Stomach (tissue), 9 donors: ENCODE data around the gene KIAA0513. TPM values are rescaled to one million over a fixed set of nuclear protein-coding genes. Genes with fewer than 3 reads are reported as not detected.

ENCODE experiments used
- DNase-seq, 2 donors: peaks; one replicate each; pipeline versions ENCODE4 v3.0.0 to v3.0.0-alpha.2; 2013 to 2019
- H3K27ac ChIP-seq, 5 donors: fragments of 200-600 bp in 4 of 5; sonication (generic) in 4 of 5; one replicate each; pipeline ENCODE4 v1.5.1; 2013 to 2019; ENCODE audit warnings: mild to moderate bottlenecking in 1 of 5, moderate library complexity in 1 of 5
- H3K27me3 ChIP-seq, 3 donors: fragments of 200-600 bp; sonication (generic); one replicate each; pipeline ENCODE4 v1.5.1; 2017 to 2019; ENCODE audit warnings: mixed run types in 1 of 3
- H3K36me3 ChIP-seq, 4 donors: fragments of 200-600 bp; sonication (generic); 1 replicate in 3 of 4; 2 replicates in 1 of 4; pipeline ENCODE4 v1.5.1; 2016 to 2019
- H3K4me1 ChIP-seq, 4 donors: fragments of 200-600 bp; sonication (generic); one replicate each; pipeline ENCODE4 v1.5.1; 2016 to 2019
- H3K4me3 ChIP-seq, 4 donors: fragments of 200-600 bp; sonication (generic) in 3 of 4; one replicate each; pipeline ENCODE4 v1.5.1; 2016 to 2019; ENCODE audit warnings: mild to moderate bottlenecking in 1 of 4
- H3K9me3 ChIP-seq, 4 donors: fragments of 200-600 bp; sonication (generic); one replicate each; pipeline ENCODE4 v1.5.1; 2016 to 2019
- EP300 ChIP-seq: sonication (generic); formaldehyde crosslinking; IDR thresholded peaks from one replicate; pipeline ENCODE4 v1.6.1; 2017; ENCODE audit warnings: antibody characterized with exemption
- POLR2A ChIP-seq, 4 donors: fragments of 450-650 bp; IDR thresholded peaks; one replicate each; pipeline ENCODE4 v1.6.1; 2016; ENCODE audit warnings: antibody characterized with exemption in 4 of 4, control low read depth in 2 of 4, mild to moderate bottlenecking in 1 of 4, moderate library complexity in 1 of 4
- POLR2AphosphoS5 ChIP-seq, 3 donors: sonication (generic); formaldehyde crosslinking; IDR thresholded peaks; one replicate each; pipeline ENCODE4 v1.6.1; 2016; ENCODE audit warnings: antibody characterized with exemption in 3 of 3
- WGBS, 5 donors: extraction: QIAGEN DNeasy Blood & Tissue Kit in 3 of 5; methylation state at CpG; one replicate each; pipeline versions ENCODE4 v1.1.5 to v1.1.7; 2013 to 2018; 5-methylcytosine and 5-hydroxymethylcytosine counted together
- intact Hi-C: fragments of 100-400 bp; cut with DNase I; formaldehyde crosslinking; loops from one replicate; pipeline ENCODE4 v1.15.1; 2023; ENCODE audit warnings: low total_unique reads
- polyA plus RNA-seq, 3 donors: library from polyadenylated mRNA; stranded (reverse); fragments of 200-250 nt; gene quantifications; one replicate each; pipeline ENCODE4 v1.2.3, GENCODE V29; 2013
- total RNA-seq, 5 donors: library from RNA; depleted of rRNA; stranded (reverse); fragments of >200 nt; gene quantifications; one replicate each; pipeline versions ENCODE4 v1.1.0 to v1.2.3, GENCODE V29; 2014 to 2016
- TF ChIP-seq, protein P1 (sequence below), 7 experiments: fragments of 450-650 bp in 4 of 7; fragments of 200-600 bp in 3 of 7; sonication (generic) in 3 of 7; IDR thresholded peaks; one replicate each; pipeline ENCODE4 v1.5.1; 2016 to 2019; ENCODE audit warnings: antibody characterized with exemption in 7 of 7, control low read depth in 2 of 7, mild to moderate bottlenecking in 1 of 7
- donor health status: healthy with polysubstance abuse.
- donor health status: Bipolar disorder and iron deficiency.
- donor health status: healthy.

The KIAA0513 gene
- total and polyA plus RNA-seq, 8 donors = 3.6 to 40.6 (median 14.9) TPM

DNA sequence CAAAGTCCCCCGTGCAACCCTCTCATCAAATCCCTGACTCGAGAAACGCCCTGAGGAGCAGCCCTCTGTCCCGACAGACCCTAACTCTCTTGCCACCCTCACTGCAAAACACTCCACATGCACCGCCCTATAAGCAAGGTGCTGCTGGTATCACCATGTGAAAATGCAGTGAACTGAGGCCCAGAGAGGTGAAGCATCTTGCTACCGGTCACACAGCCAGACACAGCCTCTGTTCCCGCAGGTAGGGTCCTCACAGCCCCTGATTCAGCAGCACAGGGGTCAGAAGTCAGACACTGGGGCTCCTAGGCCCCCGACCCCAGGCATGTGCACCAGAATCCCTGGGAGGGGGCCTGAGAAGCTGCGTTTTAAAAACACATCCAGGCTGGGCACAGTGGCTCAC, 83.6 kb downstream of the KIAA0513 start:
- Histone ChIP-seq H3K9me3 (no peaks in the 10 kb centered on the region), H3K27ac (no peak overlapping the region), H3K27me3 (no peaks in the 10 kb centered on the region), H3K4me3 (no peak overlapping the region), H3K4me1 (peaks cover 0 to 14% (median 5%) of the 10 kb centered on the region in 4 donors), H3K36me3 (no peaks in the 10 kb centered on the region)
- WGBS, 5 donors = 78 to 94% (median 90%) methylated on average over 6 to 9 of the region's 9 CpGs
- TF ChIP-seq, protein P1, sequence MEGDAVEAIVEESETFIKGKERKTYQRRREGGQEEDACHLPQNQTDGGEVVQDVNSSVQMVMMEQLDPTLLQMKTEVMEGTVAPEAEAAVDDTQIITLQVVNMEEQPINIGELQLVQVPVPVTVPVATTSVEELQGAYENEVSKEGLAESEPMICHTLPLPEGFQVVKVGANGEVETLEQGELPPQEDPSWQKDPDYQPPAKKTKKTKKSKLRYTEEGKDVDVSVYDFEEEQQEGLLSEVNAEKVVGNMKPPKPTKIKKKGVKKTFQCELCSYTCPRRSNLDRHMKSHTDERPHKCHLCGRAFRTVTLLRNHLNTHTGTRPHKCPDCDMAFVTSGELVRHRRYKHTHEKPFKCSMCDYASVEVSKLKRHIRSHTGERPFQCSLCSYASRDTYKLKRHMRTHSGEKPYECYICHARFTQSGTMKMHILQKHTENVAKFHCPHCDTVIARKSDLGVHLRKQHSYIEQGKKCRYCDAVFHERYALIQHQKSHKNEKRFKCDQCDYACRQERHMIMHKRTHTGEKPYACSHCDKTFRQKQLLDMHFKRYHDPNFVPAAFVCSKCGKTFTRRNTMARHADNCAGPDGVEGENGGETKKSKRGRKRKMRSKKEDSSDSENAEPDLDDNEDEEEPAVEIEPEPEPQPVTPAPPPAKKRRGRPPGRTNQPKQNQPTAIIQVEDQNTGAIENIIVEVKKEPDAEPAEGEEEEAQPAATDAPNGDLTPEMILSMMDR (IDR thresholded peaks at IDR 0.05) = no peak
- TF ChIP-seq POLR2A (IDR thresholded peaks at IDR 0.05) = no peak
- no peak for TF ChIP-seq POLR2AphosphoS5 (IDR thresholded peaks at IDR 0.05)
- TF ChIP-seq EP300 = no peak
- DNase-seq = no peak
- intact Hi-C loops = loop anchor here (10.0 kb wide), 2 partner anchors 84 to 134 kb away; no protein-coding TSS in a partner anchor

GRCh38 chr16:85112364-85112763, 84.8 kb downstream of the KIAA0513 start, which contains the start of gene CIBAR2:
CIBAR2 (minus strand) TSS chr16:85112472; CDS start chr16:85112352, 120 bp downstream.
- H3K27ac ChIP-seq = no peak within 1 kb of the TSS
- no peaks in the 10 kb centered on the region for H3K9me3 ChIP-seq
- TF ChIP-seq EP300 (no peak), POLR2AphosphoS5 (IDR thresholded peaks at IDR 0.05) (no peak), POLR2A (IDR thresholded peaks at IDR 0.05) (no peak)
- TF ChIP-seq, protein P1 (IDR thresholded peaks at IDR 0.05) = no peak
- H3K36me3 ChIP-seq = no peaks in the 10 kb centered on the region
- intact Hi-C loops = loop anchor here (10.0 kb wide), 2 partner anchors 82 to 132 kb away; no protein-coding TSS in a partner anchor
- 45 to 100% (median 48%) methylated on average over 2 to 15 of the region's 15 CpGs for WGBS, 5 donors
- no peaks in the 10 kb centered on the region for H3K27me3 ChIP-seq
- H3K4me1 ChIP-seq = peaks cover 0 to 14% (median 5%) of the 10 kb centered on the region in 4 donors
- H3K4me3 ChIP-seq = no peak within 1 kb of the TSS
- DNase-seq = peak in 1 of 2 donors; percentile 71

GRCh38 chr16:85113168-85113733, 85.7 kb downstream of the KIAA0513 start:
- H3K36me3 ChIP-seq = no peaks in the 10 kb centered on the region
- H3K27ac ChIP-seq = no peak overlapping the region
- intact Hi-C loops = loop anchor here (10.0 kb wide), 2 partner anchors 82 to 132 kb away; no protein-coding TSS in a partner anchor
- no peak for DNase-seq
- no peak overlapping the region for H3K4me3 ChIP-seq
- WGBS, 5 donors = 86 to 93% (median 91%) methylated on average over 14 of the region's 14 CpGs
- no peaks in the 10 kb centered on the region for H3K27me3 ChIP-seq
- peaks cover 0 to 14% (median 5%) of the 10 kb centered on the region in 4 donors for H3K4me1 ChIP-seq
- TF ChIP-seq, protein P1 (IDR thresholded peaks at IDR 0.05) = no peak
- no peaks in the 10 kb centered on the region for H3K9me3 ChIP-seq

DNA sequence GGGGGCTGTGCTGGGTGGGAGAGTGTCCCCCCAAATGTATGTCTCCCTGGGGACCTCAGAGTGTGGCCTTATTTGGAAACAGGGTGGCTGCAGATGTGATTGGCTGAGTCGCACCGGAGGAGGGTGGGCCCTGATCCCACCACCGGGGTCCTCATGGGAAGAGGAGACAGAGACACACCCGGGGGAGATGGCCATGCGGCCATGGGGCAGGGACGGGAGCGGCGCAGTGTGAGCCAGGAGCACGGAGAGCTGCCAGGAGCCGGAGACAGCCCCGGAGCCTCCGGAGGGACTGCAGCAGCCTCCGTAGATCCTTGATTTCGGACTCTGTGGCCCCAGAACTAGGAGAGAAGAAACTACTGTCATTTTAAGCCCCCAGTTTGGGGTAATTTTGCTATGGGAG, 86.3 kb downstream of the KIAA0513 start:
- intact Hi-C loops = loop anchor here (10.0 kb wide), 2 partner anchors 81 to 131 kb away; no protein-coding TSS in a partner anchor
- H3K9me3 ChIP-seq = no peaks in the 10 kb centered on the region
- H3K27me3 ChIP-seq = no peaks in the 10 kb centered on the region
- TF ChIP-seq, protein P1 (IDR thresholded peaks at IDR 0.05) = no peak
- no peak for TF ChIP-seq EP300
- no peak for TF ChIP-seq POLR2A (IDR thresholded peaks at IDR 0.05)
- 66 to 83% (median 78%) methylated on average over 11 to 14 of the region's 14 CpGs for WGBS, 5 donors
- no peak for DNase-seq
- no peaks in the 10 kb centered on the region for H3K36me3 ChIP-seq
- no peak overlapping the region for H3K27ac ChIP-seq
- peaks cover 0 to 14% (median 5%) of the 10 kb centered on the region in 4 donors for H3K4me1 ChIP-seq
- no peak overlapping the region for H3K4me3 ChIP-seq
